Measurements from ENCODE around the gene ADAM12.

Gene ADAM12

GRCh38 chr10:126387931-126388911 lies at the start of gene ADAM12:
Gene ADAM12, minus strand, starts transcription at chr10:126388477. Its CDS starts 332 bp downstream, at chr10:126388145.
- DNase-seq (ENCODE audit: low read depth in 2 of 2, low spot score in 1 of 2): no peak

GRCh38 chr10:126437635-126438406 lies 49.5 kb upstream of the ADAM12 start:
- DNase-seq (ENCODE audit: low read depth in 2 of 2, low spot score in 1 of 2): no peak

GRCh38 chr10:126434235-126434634 lies 46.0 kb upstream of the ADAM12 start:
- no peak for DNase-seq (ENCODE audit: low read depth in 2 of 2, low spot score in 1 of 2)

- no peak for DNase-seq (ENCODE audit: low read depth in 2 of 2, low spot score in 1 of 2)
These were observed 45.1 kb upstream of the ADAM12 start for GRCh38 chr10:126433351-126433750.

GRCh38 chr10:126432507-126432906 lies 44.2 kb upstream of the ADAM12 start:
- no peak for DNase-seq (ENCODE audit: low read depth in 2 of 2, low spot score in 1 of 2)

- no peak for DNase-seq (ENCODE audit: low read depth in 2 of 2, low spot score in 1 of 2)
These were observed 43.5 kb upstream of the ADAM12 start for GRCh38 chr10:126431816-126432215.

GRCh38 chr10:126430512-126430911 lies 42.2 kb upstream of the ADAM12 start:
- no peak for DNase-seq (ENCODE audit: low read depth in 2 of 2, low spot score in 1 of 2)

- DNase-seq (ENCODE audit: low read depth in 2 of 2, low spot score in 1 of 2): no peak
These were observed 41.0 kb upstream of the ADAM12 start for GRCh38 chr10:126429275-126429674.

GRCh38 chr10:126425489-126426065 lies 37.3 kb upstream of the ADAM12 start:
- no peak for DNase-seq (ENCODE audit: low read depth in 2 of 2, low spot score in 1 of 2)

GRCh38 chr10:126425032-126425431 lies 36.8 kb upstream of the ADAM12 start:
- no peak for DNase-seq (ENCODE audit: low read depth in 2 of 2, low spot score in 1 of 2)

GRCh38 chr10:126423732-126424491 lies 35.6 kb upstream of the ADAM12 start:
- DNase-seq (ENCODE audit: low read depth in 2 of 2, low spot score in 1 of 2): no peak

- DNase-seq (ENCODE audit: low read depth in 2 of 2, low spot score in 1 of 2): no peak
These were observed 34.3 kb upstream of the ADAM12 start for GRCh38 chr10:126422567-126422966.

- no peak for DNase-seq (ENCODE audit: low read depth in 2 of 2, low spot score in 1 of 2)
These were observed 33.5 kb upstream of the ADAM12 start for GRCh38 chr10:126421756-126422256.

- no peak for DNase-seq (ENCODE audit: low read depth in 2 of 2, low spot score in 1 of 2)
These were observed 32.5 kb upstream of the ADAM12 start for GRCh38 chr10:126420567-126421300.

GRCh38 chr10:126417220-126417825 lies 29.0 kb upstream of the ADAM12 start:
- no peak for DNase-seq (ENCODE audit: low read depth in 2 of 2, low spot score in 1 of 2)

GRCh38 chr10:126409821-126410220 lies 21.5 kb upstream of the ADAM12 start:
- DNase-seq (ENCODE audit: low read depth in 2 of 2, low spot score in 1 of 2): no peak

GRCh38 chr10:126408953-126409641 lies 20.8 kb upstream of the ADAM12 start:
- DNase-seq (ENCODE audit: low read depth in 2 of 2, low spot score in 1 of 2): no peak

- DNase-seq (ENCODE audit: low read depth in 2 of 2, low spot score in 1 of 2): no peak
These were observed 19.6 kb upstream of the ADAM12 start for GRCh38 chr10:126407831-126408230.

- DNase-seq (ENCODE audit: low read depth in 2 of 2, low spot score in 1 of 2): no peak
These were observed 17.0 kb upstream of the ADAM12 start for GRCh38 chr10:126405239-126405775.

Measured in stimulated activated CD8-positive, alpha-beta memory T cell treated with anti-CD3 and anti-CD28 coated beads, Interleukin-4, amount 100 ng/mL, for 4 hours (primary cell).